Activated CD8-positive, alpha-beta memory T cell treated with anti-CD3 and anti-CD28 coated beads for 4 hours (primary cell): Measurements from ENCODE around the gene FAM89A.

Source experiments
- DNase-seq, 2 donors: peaks; one replicate each; pipeline ENCODE4 v3.0.0-alpha.2; 2020; ENCODE audit warnings: low read depth in 2 of 2

Gene FAM89A

GRCh38 chr1:231040019-231040799 is at the start of gene FAM89A:
Gene FAM89A, minus strand, starts transcription at chr1:231040254. Its CDS starts 43 bp downstream, at chr1:231040211.
- peak; percentile 36 to 50 for DNase-seq

GRCh38 chr1:231084353-231084752 is 44.3 kb upstream of the FAM89A start:
- DNase-seq: no peak

- no peak for DNase-seq
Measured at GRCh38 chr1:231079163-231079562, 39.1 kb upstream of the FAM89A start.

DNA sequence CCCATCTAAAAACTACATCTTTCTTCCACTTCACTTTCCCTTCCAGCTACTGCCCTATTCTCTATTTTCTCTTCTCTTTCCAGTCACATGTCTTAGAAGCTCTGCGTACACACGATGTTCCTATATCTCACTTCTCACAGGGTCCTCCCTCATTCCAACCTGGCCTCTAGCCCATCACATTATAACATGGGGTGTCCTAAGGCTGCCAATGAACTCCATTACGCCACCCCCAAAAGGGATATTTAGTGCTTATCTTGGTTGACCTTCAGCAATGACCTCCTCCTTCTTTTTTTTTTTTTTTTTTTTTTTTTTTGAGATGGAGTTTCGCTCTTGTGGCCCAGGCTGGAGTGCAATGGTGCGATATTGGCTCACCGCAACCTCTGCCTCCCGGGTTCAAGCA is 38.2 kb upstream of the FAM89A start:
- DNase-seq: no peak

DNA sequence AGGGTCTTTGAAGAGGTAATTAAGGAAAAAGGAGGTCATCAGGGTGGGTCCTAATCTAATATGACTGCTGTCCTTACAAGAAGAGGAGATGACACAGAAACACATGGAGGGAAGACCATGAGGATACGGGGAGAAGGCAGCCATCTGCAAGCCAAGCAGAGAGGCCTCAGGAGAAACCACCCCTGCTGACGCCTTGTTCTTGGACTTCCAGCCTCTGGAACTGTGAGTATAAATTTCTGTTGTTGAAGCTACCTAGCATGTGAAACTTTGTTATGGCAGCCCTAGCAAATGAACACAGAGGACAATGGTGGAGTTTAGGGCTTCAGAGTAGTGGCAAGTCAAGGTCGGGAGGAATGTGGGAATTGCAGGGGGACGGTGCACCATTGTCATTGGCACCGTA is 36.7 kb upstream of the FAM89A start:
- DNase-seq: no peak

DNA sequence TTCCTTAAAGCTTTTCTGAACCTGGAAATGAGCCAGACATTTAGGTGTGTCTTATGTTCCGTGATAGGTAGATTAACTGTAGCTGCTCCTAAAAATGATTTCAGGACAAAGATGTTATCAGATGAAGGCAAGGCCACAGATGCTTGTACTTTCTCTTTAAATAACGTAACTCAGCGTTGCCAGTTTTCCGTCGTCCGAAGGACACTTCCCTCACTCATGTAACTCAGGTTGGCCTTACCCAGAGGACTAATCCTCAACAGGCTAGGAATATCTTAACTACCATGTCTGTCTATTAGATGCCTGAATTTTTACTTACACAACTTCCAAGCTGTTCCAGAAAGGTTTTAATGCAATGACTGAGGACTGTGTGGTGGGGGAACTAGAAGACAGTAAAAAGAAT is 35.4 kb upstream of the FAM89A start:
- no peak for DNase-seq

- no peak for DNase-seq
Measured at GRCh38 chr1:231075020-231075419, 35.0 kb upstream of the FAM89A start.

- no peak for DNase-seq
Measured at GRCh38 chr1:231074046-231074445, 34.0 kb upstream of the FAM89A start.

DNA sequence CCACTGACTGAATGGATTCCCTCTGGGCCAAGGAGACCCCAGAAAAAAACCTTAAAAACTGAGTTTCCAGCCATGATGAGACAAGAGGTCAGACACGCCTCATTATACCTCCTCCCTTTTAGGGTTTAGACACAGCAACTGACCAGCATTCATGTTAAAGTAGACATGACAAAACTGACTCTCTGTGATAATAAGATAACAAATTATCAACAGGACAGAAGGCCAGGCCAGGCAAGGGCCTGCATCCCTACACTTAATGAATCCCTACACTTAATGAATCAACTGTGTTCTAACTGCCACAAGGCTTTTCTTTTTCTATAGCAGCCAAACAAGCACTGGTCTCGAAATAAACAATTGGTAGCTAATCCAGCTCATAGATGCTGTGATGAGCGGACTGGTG is 33.3 kb upstream of the FAM89A start:
- DNase-seq: no peak

GRCh38 chr1:231072502-231073094 is 32.5 kb upstream of the FAM89A start:
- no peak for DNase-seq

GRCh38 chr1:231072041-231072440 is 32.0 kb upstream of the FAM89A start:
- DNase-seq: no peak

DNA sequence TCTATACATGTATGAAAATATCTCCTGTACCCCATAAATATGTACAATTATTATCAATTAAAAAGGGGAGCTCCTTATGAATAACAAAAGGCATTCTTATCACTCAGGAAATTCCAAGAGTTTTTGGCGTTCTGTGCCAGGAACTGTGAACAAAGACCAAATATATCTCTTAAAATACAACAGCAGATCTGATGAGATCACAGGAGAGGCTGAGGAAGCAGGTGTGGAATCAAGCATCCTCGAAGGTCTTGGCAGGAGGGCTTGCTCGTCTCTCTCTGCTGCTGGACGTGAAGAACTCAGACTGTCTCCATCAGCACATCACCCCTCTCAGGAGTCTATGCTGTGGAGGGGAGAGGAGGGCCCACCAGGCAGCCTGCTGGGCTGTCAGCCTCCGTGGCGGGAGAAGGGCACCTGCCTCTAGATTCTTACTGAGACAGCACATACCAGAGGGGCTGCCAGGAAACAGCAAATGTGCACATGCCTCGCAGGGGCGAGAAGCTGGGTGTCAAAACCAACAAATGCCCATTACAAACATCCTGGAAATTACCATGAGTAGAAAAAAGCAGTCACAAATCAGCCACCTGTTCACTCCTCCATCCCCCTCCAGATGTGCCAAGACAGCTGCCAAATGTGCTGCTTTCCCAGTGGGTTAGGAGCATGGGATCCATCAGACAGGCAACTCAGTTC is 30.8 kb upstream of the FAM89A start:
- no peak for DNase-seq

- DNase-seq: no peak
Measured at GRCh38 chr1:231069333-231069732, 29.3 kb upstream of the FAM89A start.

GRCh38 chr1:231068762-231069161 is 28.7 kb upstream of the FAM89A start:
- DNase-seq: no peak

- DNase-seq: no peak
Measured at GRCh38 chr1:231065510-231066241, 25.6 kb upstream of the FAM89A start.

DNA sequence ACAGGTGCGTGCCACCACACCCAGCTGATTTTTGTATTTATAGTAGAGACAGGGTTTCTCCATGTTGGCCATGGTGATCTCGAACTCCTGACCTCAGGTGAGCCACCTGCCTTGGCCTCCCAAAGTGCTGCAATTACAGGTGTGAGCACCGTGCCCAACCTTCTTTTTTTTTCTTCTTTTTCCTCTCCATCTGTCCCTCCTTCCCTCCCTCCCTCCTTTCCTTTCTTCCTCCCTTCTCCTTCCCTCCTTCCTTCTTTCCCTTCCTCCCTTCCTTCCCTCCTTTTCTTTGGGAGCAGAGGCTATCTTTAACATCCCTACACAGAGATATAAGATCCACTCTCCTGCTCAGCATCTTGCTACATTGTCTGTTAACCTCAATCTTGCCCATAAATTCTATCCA is 24.4 kb upstream of the FAM89A start:
- no peak for DNase-seq

DNA sequence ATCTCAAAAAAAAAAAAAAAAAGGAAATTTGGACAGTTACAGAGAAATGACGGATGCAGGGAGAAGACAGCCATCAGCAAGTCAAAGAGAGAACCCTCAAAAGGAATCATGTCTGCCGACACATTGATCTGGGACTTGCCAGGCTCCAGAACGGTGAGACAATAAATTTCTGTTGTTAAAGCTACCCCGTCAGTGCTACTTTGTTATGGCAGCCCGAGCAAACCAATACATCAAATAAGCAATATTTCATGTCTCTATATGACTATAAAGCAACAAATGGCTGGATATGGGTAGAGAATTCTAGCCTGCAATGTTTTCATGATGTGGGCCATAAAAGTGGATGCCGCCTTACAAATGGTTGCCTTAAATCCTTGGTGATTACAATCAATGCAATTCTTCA is 23.3 kb upstream of the FAM89A start:
- no peak for DNase-seq

DNA sequence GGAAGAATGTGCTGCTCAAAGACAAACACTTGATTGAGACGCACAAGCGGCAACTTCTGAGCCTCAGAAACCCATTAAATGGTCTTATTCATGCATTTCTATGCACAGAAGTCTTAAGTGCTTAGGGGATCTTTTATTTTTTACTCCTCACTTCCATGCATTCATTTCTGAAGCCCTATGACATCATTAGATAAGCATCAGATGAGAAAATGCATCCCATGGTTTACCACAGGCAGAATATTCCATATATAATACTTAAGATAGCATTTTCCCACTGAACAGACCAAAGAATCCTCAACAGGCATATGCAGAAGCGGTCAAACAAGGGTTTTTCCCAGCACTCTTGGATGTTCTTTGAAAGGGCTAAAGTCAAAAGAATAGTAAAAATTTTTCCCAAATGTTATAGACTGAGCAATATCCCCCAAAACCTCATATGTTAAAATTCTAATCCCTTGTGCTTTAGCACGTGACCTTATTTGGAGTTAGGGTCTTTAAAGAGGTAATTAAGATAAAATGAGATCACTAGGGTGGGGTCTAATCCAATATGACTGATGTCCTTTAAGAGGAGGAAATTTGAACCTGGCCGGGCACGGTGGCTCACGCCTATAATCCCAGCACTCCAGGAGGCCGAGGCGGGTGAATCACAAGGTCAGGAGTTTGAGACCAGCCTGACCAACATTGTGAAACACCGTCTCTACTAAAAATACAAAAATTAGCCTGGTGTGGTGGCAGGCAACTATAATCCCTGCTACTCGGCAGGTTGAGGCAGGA is 22.6 kb upstream of the FAM89A start:
- DNase-seq: no peak

- DNase-seq: no peak
Measured at GRCh38 chr1:231059566-231060193, 19.6 kb upstream of the FAM89A start.

DNA sequence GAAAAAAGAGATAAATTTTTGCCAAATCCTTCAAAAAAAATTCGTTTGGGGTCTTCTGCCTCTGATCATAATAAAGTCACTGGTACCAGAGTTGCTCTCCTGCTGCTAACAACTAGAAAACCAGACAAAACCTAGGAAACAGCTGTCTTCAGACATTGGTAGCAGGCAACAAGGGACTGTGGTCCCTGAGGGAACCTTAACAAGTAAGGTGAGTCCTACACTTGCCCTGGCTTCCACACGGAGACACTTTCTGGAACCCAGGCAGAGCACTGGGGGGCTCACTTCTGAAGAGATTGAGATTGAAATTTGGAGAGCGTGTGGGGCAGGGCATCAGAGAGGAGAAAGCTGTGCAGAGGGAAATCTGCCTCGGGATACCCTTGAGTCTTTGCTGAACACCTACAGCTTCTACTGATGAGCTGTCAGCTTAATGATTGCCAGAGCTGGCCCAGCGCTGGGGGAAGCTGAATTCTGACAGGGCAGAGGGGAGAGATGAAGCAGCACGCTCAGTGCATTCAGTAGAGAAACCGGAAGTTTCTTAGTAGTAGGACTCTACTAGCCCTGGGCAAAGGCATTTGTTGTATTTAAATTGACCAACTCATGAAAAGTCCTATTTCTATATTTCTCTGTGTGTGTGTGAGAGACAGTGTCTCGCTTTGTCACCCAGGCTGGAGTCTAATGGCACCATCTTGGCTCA is 18.5 kb upstream of the FAM89A start:
- no peak for DNase-seq
